Activated CD4-positive, alpha-beta T cell treated with anti-CD3 and anti-CD28 coated beads, Interleukin-2, amount 50 U/mL, for 48 hours (primary cell): ENCODE data around the gene CAB39.

Experiments used
- DNase-seq, 2 experiments: peaks; one replicate each; pipeline ENCODE4 v3.0.0-alpha.2; 2020

CAB39 gene

DNA sequence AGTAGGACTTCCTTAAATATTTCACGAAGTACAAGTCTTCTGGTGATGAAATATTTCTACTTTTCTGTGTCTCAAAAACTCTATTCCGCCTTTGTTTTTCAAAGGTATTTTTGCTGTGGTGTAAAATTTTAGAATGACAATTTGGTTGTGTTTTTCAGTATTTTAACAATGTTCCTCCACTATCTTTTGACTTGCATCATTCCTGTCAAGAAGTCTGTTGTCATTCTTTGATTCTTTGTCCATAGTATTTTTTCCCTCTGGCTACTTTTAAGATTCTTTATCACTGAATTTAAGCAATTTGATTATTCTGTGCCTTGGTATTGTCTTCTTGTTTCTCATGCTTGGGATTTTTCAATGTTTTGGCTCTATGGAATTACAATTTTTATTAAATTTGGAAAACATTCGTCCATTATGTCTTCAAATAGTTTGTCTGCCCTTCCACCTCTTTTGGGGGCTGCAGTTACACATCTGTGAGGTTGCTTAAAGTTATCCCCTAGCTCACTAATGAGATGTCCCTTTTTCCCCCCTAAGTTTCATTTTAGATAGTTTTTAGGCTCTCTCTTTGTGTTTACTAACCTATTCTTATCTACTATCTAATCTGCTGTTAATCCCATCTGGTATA is 76.0 kb downstream of the CAB39 start:
- no peak for DNase-seq

DNA sequence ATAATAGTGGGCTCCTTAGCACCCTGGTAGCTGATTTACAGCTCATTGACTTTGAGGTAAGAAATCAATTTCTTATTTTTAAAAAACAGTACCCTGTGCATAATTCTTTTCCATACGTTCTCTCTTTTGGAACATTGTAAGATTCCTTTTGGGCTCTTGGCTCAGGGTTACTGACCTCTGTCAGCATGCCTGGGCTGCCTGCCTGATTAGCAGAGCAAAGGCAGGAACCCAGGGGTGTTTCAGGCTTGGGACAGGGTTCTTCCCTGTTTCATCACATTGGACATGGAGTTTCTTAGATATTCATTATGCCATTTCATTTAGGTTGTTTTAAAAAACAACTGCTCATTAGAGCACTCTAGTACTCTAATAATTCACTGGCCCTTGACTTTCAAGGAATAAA is 78.3 kb downstream of the CAB39 start:
- DNase-seq = no peak

DNA sequence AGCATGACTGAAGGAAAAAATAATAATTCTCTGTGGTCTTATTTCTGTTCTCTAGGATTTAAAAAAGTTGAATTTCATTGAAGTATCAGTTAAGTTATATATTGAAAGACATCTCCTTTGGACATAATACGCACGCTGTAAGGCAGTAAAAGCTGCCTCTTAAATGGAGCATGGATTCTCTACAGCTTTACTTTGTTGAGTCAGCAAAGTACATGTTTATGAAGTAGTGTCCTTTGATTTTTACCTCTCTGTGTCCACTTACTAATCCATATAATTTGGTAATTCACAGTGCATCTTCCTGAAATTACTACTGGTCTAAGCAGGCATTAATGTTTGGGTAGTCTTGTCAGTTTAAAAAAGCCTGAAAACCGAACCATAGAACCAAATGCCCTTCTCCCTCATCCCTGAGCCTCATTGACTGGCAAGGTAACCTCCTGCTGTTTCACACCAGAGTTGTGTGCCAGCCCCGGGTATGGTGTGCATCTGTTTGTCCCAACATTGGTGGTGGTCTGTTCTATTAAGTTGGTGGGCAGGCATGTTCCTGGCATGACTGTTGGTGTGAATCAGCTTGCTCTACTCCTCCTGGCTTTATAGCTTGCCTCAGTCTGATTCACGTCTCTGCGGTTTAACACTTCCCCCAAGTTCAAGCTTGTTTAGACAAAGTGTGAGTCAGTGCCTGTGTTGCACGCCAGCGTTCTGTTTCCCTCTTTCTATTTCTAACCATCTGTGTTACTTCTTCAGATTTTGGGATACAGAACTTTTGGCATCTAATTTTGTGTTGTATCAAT is 81.1 kb downstream of the CAB39 start:
- DNase-seq = peak; percentile 62 to 73

DNA sequence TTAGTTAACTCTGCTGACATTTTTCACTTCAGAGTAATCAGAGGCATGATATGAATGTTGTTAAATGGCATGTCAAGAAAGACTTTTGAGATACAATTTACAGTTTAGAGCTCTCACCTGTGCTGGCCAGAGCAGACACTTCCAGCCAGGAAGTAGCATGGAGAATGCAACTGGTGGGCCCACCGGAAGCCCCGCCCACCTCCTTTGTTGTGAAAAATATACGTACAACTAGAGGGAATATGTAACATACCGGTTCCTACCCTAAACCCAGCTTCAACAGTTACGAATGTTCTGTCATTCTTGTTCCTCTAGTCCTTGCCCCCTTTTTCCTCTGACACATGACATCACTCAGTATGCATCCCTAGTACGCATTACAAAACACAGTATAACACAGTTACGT is 81.9 kb downstream of the CAB39 start:
- peak; percentile 43 to 49 for DNase-seq

DNA sequence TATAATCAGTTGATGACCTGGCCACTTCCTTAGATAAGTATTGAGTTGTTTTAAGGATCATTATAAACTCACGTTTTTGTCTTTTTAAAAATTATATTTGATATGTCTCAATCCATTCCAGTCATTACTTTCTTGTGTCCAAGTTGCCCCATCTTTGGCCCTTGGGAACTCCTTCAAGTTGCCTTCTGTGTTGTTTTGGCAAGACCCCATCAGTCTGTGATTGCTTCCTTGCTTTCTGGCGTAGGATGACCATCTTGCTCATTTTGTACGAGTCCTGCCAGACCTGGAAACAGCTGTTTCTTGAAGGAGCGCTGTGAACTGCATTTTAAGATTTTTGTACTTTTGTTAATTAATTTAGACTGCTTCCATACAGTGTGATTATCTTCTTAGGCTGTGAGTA is 83.2 kb downstream of the CAB39 start:
- DNase-seq = no peak

DNA sequence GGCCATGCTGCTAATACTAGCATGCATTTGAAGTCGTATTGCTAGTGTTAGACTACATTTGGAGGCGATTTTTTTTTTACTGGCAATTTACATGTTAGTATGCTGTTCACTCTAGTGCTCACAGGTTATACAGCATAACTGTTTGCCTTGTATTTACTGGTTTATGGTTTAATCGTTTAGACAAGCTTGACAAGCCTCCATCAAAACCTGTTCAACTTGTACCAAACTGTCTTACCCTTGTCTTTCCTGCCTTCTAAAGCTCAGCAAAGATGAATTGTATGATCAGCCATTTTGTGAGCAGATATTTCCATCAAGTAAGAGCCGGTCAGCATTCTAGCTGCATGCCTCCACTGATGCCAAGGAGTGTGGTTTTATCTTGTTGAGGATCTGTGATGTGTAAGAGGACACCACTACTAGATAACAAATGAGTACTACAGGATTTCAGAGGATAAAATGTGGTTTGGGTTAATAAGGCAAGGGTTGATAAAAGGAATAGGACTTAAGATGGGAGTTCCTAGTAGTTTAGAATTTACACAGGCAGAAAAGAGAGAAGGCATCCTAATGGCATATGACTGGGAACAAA is 83.7 kb downstream of the CAB39 start:
- peak in 1 of 2 experiments; percentile 30 for DNase-seq

DNA sequence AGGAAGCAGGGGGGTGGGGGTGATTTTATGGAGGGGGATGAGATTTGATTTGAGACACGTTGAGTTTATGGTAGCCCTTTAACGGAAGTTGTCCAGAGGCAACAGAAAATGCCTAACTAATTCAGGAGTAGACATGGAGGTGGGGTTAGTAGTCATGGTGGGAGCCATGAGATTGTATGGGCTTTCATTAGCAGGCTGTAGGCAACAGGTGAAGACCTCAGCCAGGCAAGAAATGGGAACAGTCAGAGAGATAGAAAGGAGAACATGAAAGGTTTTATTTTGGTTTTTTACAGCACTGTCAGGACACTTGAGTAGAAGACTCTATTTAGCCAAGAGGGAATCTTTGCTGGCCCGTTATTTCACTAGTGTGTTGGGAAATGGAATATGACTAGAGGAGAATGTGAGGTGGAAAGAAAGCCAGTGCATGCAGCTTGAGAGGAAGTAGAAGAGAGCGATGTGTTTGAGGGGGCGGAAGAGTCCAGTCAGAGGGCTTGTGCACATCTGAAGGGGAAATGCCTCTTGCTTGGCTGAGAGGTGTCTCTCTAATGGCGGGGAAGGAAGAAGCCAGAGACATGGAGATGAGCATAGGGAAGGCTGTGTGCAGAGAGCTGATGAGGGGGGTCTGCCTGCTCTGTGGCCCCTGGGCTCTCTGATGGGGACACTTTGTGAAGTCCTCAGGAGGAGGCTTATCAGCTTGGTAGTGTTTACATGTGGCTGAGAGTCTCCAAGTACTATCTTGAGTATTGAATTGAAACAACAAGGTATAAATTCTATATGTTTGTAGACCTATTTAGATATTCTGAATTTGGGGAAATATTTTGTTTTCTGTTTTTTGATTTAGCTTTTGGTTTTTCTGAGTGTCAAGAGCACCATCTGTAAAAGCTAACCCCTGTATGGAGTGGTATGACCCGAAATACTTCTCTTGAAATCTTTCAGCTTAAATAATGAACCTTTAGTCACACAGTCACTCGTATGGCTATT is 85.2 kb downstream of the CAB39 start:
- peak in 1 of 2 experiments; percentile 31 for DNase-seq

DNA sequence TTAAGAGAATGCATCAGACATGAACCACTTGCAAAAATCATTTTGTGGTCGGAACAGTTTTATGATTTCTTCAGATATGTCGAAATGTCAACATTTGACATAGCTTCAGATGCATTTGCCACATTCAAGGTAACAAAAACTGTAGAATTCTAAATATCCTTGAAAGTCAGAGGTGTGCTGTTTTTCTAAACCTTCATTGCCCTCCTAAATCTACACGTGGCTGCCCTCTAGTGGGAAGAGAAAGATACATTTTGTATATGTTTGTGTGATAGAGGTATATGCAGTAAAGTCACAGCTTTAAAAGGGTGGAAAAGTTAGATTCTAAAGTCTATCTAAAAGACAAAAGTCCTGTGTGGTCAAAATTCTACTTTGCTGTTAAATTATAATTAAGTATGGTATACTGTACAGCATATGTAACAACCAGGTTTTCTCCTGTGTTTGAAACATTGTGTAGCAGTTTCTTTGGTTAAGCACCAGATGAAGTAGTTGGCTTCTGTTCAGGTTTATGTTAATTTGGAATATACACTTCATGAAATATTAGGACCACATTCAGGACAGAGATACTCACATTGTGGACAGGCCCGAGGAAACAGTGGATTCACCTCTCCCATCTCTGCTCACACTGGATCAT is 86.2 kb downstream of the CAB39 start:
- DNase-seq = peak in 1 of 2 experiments; percentile 25

DNA sequence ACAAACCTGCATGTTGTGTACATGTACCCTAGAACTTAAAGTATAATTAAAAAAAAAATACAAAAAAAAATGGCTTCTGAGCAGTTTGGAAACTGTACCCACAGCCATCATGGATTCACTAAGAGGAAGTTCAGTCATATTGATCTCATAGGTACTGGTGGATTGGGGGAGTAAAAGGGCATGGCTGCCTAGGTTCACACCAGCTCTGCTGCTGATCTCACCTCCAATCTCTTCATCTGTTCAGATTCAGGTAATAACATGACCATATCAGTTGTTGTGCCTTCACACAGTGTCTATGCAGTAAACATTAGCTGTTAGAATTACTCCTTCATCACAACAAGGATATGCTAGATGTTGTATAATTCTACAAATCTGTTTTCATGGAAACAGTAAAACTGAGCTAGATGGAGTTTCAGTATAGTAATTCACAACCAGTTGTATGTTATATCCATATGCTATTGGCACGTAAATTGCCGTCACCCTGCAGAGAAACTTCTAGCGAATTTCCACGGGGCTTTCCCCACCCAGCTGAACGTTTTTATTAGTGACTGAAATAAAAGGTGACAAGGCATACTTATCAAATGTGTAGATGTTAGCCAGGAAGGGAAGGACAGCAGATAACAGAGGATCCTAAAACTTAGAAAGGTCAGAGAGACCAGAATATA is 92.8 kb downstream of the CAB39 start:
- peak; percentile 41 to 53 for DNase-seq

DNA sequence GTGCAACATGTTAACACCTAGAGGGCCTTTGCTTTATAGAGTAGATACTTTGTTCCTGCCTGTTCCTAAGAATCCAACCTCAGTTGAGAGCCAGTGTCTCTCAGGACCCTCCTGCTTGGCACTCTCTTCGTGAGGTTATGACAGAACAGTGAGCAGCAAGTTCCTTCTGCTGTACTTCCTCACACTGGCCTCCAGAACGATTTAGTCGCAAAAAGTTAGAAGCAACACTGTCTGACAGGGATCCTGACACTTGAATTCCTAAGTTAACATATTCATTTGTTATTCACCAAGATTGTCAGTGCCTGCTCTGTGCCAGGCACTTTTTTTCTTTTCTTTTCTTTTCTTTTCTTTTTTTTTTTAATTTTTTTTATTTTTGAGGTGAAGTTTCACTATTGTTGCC is 95.1 kb downstream of the CAB39 start:
- no peak for DNase-seq

DNA sequence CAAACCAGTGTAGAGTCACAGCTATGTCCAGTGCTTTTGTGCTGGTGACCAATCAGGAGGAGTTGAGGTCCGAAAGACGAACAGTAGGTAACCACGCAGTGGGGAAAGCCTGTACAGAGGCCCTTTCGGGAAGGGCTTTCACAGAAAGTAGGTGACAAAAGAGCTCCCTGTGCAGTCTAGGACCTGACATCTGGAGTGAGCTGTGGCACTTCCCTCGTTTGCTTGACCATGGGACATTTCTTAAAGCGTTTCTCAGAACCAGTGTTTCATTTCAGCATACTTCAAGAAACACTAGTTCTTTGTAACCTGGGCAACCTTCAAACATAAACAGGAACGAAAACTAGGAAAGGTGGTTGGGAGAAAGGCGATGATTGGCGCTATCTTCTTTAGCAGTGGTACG is 96.4 kb downstream of the CAB39 start:
- DNase-seq = no peak

DNA sequence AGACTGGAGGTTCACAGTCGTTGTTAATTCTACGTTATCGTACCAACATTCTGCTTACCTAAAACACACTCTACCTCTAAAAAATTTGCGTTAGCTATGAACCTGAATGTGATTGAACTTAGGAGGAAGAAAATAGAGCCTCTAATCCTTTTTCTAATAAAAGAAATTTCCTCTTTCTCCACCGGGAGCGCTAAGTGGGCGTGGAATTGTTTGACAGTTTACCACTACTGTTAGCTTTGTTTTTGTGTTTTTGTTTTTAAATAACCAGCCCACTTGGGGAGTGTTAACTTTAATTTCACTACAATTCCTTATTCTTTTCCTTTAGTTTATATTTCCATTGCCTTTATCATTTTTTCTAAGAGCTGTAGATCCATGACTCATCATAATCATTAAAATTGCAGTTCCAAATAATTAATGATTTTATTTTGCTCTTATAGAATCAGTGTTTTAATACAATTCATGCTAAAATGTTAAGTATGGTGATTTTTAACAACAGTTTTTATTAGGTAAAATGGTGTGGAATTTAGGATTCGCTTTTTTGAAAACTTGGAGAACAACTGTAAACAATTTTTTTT is 97.1 kb downstream of the CAB39 start:
- no peak for DNase-seq

DNA sequence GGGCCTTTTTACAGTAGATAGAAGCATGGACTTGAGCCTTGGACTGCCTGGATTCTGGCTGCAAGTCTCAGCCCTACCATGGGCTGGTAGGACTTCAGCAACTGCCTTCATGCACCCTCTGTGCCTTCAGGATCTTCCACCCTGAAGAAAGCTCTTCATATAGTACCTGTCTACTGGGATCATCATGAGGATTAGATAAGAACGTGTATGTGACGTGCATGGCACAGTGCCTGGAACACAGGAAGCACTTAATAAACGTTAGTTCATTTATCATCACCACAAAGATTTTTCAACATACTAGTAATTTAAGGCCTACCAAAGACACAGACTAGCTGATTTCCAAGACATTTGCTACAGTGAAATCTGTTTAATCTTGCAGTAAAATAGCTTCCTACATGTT is 98.9 kb downstream of the CAB39 start:
- no peak for DNase-seq

DNA sequence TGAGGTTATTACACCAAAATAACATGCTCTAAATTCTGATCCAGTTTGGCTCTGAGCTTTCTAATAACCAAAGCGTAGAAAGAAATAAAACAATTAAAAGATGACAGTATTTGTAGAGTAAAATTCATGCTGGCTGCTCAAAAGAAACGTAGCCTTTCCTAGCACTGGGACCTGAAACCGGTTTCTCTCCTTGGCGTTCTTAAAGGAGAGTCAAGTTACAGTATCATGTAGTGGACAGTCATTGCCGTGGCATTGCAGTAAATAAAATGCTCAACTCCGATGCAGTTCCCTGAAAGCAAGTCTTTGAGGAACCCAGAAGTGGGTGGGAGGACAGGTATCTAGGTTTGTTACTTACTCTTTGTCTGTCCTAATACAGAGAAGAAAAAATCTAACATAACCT is 99.4 kb downstream of the CAB39 start:
- no peak for DNase-seq

DNA sequence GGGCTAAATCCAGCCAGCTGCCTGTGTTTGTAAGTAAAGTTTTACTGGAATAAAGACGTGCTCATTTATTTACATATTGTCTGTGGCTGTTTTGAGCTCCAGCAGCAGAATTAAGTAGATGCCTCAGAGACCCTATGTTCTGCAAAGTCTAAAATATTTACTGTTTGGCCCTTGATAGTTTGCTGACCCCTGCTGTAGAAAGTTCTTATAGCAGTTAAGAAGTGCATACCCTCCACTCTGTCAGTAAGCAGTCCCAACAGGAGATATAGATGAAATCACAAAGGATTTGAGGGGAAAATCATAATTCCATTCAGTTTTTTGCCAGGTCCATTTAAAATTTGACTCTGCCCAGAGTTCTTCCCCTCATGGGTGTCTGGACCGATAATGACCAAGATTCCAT is 102.0 kb downstream of the CAB39 start:
- DNase-seq = no peak

DNA sequence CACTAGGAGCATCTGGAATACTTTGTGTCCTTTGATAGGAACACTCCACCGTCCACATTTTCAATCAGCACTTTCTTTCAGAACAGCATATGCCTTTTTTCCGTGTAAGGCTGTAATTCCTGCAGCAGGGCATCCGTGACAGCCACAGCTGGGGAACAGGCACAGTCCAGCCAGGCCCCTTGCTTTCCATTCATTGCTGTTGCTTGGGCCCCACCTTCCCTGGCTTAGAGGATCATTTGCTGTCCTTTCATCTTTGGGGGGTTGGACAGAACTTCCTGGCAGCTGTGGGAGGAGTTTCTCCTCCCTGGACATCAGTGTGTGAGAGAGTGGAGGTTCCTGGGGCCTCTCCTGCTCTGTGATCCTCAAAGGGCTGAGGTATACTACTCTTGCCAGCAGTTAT is 102.4 kb downstream of the CAB39 start:
- no peak for DNase-seq

DNA sequence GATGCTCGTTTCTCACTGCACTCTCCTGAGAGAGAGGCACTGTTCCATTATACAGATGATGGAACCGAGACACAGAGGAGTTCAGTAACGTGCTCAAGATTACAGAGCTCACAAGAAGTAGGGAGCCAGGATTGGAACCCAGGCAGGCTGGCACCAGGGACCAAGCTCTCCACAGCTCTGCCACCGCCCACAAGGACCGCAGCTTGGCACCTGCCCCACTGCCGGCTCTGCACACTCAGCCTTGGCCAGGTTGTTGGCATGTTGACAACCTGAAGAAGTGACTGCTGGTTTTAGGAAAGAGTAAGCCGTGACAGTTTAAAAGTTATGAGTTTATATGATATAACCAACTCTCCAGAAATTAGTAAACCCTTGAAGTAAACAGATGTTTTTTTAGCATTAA is 104.1 kb downstream of the CAB39 start:
- no peak for DNase-seq

DNA sequence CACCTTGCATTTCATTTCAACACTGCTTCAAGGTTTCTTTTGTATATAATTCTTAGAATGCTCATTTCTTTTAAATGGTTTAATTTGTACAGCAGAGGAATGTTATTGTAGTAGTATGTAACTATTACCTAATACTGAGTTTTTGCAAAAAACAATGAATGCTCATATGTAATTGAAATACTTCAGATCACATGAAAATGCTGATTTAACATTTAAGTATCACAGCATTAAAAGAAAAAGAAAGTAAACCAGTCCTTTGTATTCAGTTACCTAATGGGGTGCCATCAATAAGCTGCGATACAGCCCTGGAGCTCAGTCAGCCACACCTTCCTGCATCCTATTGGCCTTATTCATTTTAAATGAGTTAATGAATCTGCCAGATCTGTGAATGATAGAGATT is 106.8 kb downstream of the CAB39 start:
- DNase-seq = no peak

DNA sequence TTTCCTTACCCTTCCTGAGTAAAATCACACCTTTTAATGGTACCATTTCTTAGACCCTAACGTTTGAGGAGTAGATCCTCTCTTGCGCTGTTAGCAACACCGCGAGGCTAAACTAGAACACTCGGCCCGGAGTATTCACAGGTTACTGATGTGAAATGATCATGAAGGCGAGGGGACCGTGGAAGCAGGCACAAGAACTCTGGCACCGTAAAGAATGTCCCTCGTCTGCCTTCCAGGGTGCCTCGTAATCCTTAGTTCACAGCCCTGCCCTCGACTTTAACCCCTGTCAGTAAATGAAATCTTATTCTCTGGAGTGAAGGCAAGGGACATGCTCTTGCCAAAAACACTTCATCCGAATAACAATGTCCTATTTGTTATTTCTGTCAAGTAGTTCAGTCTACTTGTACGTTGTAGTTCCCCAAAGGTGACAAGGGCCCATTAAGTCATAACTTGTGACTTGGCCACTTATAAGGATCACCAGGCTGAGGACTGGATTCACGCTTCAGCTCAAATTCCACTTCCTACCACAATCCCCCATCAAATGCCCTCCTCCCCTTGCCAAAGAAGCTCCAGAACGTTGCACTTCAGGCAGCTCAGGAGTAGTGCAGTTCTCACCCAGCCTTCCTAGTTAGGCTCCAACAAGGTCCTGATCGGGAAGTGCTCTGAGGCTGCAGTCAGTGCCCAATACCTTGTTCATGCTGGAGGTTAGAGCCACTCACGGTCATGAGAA is 108.8 kb downstream of the CAB39 start:
- no peak for DNase-seq

DNA sequence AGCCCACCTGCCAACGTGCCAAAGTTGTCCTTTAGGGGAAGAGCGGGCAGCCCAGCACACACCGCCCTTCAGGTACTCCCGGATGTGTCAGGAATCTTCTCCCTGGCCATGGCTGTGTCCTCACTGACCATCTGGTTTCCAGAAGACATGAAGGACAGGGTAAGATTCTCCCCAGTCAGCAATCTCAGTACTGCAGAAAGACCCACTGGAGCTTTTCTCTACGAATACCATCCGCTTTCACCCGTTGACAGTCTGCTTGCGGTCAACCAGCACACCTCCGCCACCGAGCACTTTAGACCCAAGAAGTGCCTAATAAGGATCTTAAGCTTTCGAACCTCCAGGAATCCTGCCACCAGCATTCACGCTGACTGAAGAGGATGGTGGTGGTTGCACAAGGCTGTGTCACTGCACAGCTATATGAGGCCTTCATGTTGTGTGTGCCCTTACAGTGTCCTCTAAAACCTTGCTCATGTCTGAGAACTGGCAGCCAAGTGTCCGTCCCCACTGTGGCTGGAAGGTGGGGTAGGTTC is 109.4 kb downstream of the CAB39 start:
- DNase-seq = no peak
